Astrocyte of the cerebellum (primary cell): ENCODE results near the gene EPS8L2.

ENCODE experiments used
- DNase-seq: peaks from one replicate; pipeline ENCODE4 v3.0.0-alpha.2; 2011; ENCODE audit warnings: low read depth
- H3K4me3 ChIP-seq: 2 replicates; pipeline ENCODE4 v1.5.1; 2011; ENCODE audit warnings: mild to moderate bottlenecking, low read depth, low read length, moderate library complexity
- CTCF ChIP-seq: IDR thresholded peaks from 2 replicates; pipeline ENCODE4 v1.5.1; 2012; ENCODE audit warnings: low read length, low read depth, moderate library complexity, mild to moderate bottlenecking; ENCODE audit errors: missing control alignments
- in situ Hi-C: cut with HindIII; loops from 2 replicates; pipeline ENCODE4 v1.10.0; 2017; ENCODE audit warnings: low sequenced_read_pairs

Gene EPS8L2

GRCh38 chr11:708511-708910 lies 2.5 kb downstream of the EPS8L2 start:
- TF ChIP-seq CTCF: no peak
- in situ Hi-C loops: no loop called here
- no peak overlapping the region for H3K4me3 ChIP-seq
- DNase-seq: no peak

- no peak for DNase-seq
- TF ChIP-seq CTCF: no peak
- in situ Hi-C loops: no loop called here
- no peak overlapping the region for H3K4me3 ChIP-seq
Measured at GRCh38 chr11:709109-709997, 3.3 kb downstream of the EPS8L2 start.

DNA sequence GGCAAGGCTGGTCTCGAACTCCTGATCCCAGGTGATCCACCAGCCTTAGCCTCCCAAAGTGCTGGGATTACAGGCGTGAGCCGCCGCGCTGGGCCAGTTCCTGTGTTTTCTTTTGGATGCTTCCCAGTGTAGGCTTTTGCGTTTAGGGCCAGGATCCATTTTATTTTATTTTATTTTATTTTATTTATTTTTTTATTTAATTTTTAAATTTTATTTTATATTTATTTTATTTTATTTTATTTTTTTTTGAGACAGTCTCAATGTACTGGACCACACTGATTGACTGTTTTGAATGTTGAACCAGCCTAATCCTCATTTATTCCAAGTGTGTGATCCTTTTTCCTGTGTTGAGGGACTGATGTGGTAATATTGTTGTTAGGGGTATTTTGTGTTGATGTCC lies 8.4 kb downstream of the EPS8L2 start:
- no peak for DNase-seq
- in situ Hi-C loops: no loop called here
- TF ChIP-seq CTCF: no peak
- H3K4me3 ChIP-seq: no peak overlapping the region

GRCh38 chr11:719214-720016 lies 13.4 kb downstream of the EPS8L2 start:
- H3K4me3 ChIP-seq: no peak overlapping the region
- in situ Hi-C loops: no loop called here
- no peak for DNase-seq
- no peak for TF ChIP-seq CTCF

DNA sequence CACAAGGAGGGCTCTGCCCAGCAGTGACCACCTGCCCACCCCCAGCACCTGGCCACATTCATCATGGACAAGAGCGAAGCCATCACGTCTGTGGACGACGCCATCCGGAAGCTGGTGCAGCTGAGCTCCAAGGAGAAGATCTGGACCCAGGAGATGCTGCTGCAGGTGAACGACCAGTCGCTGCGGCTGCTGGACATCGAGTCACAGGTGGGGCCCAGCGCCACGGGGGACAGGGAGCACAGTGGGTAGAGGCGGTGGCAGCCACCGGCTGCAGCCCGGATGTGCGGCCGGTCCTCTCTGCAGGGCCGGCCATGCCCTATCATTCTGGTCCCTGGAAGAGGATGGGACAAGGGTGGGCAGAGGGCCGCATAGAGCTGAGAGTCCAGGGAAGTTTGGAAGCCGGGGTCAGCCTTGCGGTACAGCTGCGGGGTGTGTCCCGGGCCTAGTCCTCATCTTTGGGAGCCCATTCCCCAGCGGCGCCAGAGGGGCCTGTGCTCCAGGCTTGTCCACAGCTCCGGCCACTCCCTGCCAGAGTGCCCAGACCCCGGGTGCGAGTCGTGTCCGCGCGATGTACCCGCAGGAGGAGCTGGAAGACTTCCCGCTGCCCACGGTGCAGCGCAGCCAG lies 14.1 kb downstream of the EPS8L2 start:
- no peak for DNase-seq
- no peak for TF ChIP-seq CTCF
- H3K4me3 ChIP-seq: no peak overlapping the region
- in situ Hi-C loops: no loop called here

GRCh38 chr11:720642-721246 lies 14.7 kb downstream of the EPS8L2 start:
- no peak overlapping the region for H3K4me3 ChIP-seq
- DNase-seq: no peak
- TF ChIP-seq CTCF: no peak
- in situ Hi-C loops: no loop called here
